ENCODE measurements around the gene SEMA5B. TPM values are rescaled to one million over a fixed set of nuclear protein-coding genes. Genes with fewer than 3 reads are reported as not detected.

The SEMA5B gene
- total RNA-seq, 2 donors from 2014 or later, result 0.09 to 2.9 TPM

GRCh38 chr3:123002100-123002748 is 25.3 kb downstream of the SEMA5B start:
- 67% methylated on average over 8 of the region's 8 CpGs for WGBS
- no peaks in the 10 kb centered on the region for H3K36me3 ChIP-seq
- TF ChIP-seq POLR2A (IDR thresholded peaks at IDR 0.05), result no peak
- TF ChIP-seq CTCF (IDR thresholded peaks at IDR 0.05), result no peak
- no peak for TF ChIP-seq POLR2AphosphoS5 (IDR thresholded peaks at IDR 0.05)
- no peaks in the 10 kb centered on the region for H3K27me3 ChIP-seq (replicated peaks; ENCODE audit: insufficient read depth)
- DNase-seq (ENCODE audit: low spot score), result no peak
- H3K4me3 ChIP-seq, result no peak overlapping the region
- H3K9me3 ChIP-seq, result no peaks in the 10 kb centered on the region
- H3K27ac ChIP-seq, result no peak overlapping the region
- no peaks in the 10 kb centered on the region for H3K4me1 ChIP-seq (replicated peaks)
- intact Hi-C loops (cut with DNase I), result no loop called here

- TF ChIP-seq POLR2A (IDR thresholded peaks at IDR 0.05) (no peak), CTCF (IDR thresholded peaks at IDR 0.05) (no peak), POLR2AphosphoS5 (IDR thresholded peaks at IDR 0.05) (no peak)
- no peaks in the 10 kb centered on the region for H3K36me3 ChIP-seq
- intact Hi-C loops (cut with DNase I), result no loop called here
- H3K27me3 ChIP-seq (replicated peaks; ENCODE audit: insufficient read depth), result no peaks in the 10 kb centered on the region
- H3K9me3 ChIP-seq, result no peaks in the 10 kb centered on the region
- H3K27ac ChIP-seq, result no peak overlapping the region
- 95% methylated on average over 4 of the region's 4 CpGs for WGBS
- DNase-seq (ENCODE audit: low spot score), result no peak
- no peak overlapping the region for H3K4me3 ChIP-seq
- no peaks in the 10 kb centered on the region for H3K4me1 ChIP-seq (replicated peaks)
Measured at GRCh38 chr3:122998856-122999255, 28.7 kb downstream of the SEMA5B start.

GRCh38 chr3:122998206-122998605 is 29.4 kb downstream of the SEMA5B start:
- intact Hi-C loops (cut with DNase I), result no loop called here
- 96% methylated on average over 7 of the region's 7 CpGs for WGBS
- DNase-seq (ENCODE audit: low spot score), result no peak
- Histone ChIP-seq H3K4me1 (replicated peaks) (no peaks in the 10 kb centered on the region), H3K4me3 (no peak overlapping the region), H3K27me3 (replicated peaks; ENCODE audit: insufficient read depth) (no peaks in the 10 kb centered on the region), H3K36me3 (no peaks in the 10 kb centered on the region), H3K9me3 (no peaks in the 10 kb centered on the region), H3K27ac (no peak overlapping the region)
- TF ChIP-seq POLR2AphosphoS5 (IDR thresholded peaks at IDR 0.05) (no peak), CTCF (IDR thresholded peaks at IDR 0.05) (no peak), POLR2A (IDR thresholded peaks at IDR 0.05) (no peak)

GRCh38 chr3:122996038-122996580 is 31.5 kb downstream of the SEMA5B start:
- 48% methylated on average over 14 of the region's 14 CpGs for WGBS
- Histone ChIP-seq H3K4me3 (no peak overlapping the region), H3K27me3 (replicated peaks; ENCODE audit: insufficient read depth) (peaks cover 5% of the 10 kb centered on the region), H3K9me3 (no peaks in the 10 kb centered on the region), H3K4me1 (replicated peaks) (no peaks in the 10 kb centered on the region), H3K36me3 (no peaks in the 10 kb centered on the region), H3K27ac (no peak overlapping the region)
- TF ChIP-seq POLR2A (IDR thresholded peaks at IDR 0.05), result no peak
- no peak for TF ChIP-seq POLR2AphosphoS5 (IDR thresholded peaks at IDR 0.05)
- no peak for TF ChIP-seq CTCF (IDR thresholded peaks at IDR 0.05)
- DNase-seq (ENCODE audit: low spot score), result no peak
- intact Hi-C loops (cut with DNase I), result no loop called here

- TF ChIP-seq POLR2A (IDR thresholded peaks at IDR 0.05) (no peak), POLR2AphosphoS5 (IDR thresholded peaks at IDR 0.05) (no peak), CTCF (IDR thresholded peaks at IDR 0.05) (no peak)
- Histone ChIP-seq H3K36me3 (no peaks in the 10 kb centered on the region), H3K4me1 (replicated peaks) (no peaks in the 10 kb centered on the region), H3K9me3 (no peaks in the 10 kb centered on the region), H3K27me3 (replicated peaks; ENCODE audit: insufficient read depth) (peaks cover 5% of the 10 kb centered on the region), H3K27ac (no peak overlapping the region), H3K4me3 (no peak overlapping the region)
- 84% methylated on average over 3 of the region's 3 CpGs for WGBS
- DNase-seq (ENCODE audit: low spot score), result no peak
- intact Hi-C loops (cut with DNase I), result no loop called here
Measured at GRCh38 chr3:122994954-122995353, 32.6 kb downstream of the SEMA5B start.
